WERI-Rb-1 (cell line): ENCODE data around the gene ZNF585A.
"Not testable (repeated sequence)": the region's sequence is repeated elsewhere in the genome, so short reads cannot be mapped to it uniquely, and the experiment has no call there.

ENCODE experiments used
- DNase-seq: peaks from one replicate; pipeline ENCODE4 v3.0.0-alpha.2; 2020
- H3K27ac ChIP-seq: fragments of 250-450 bp; sonication (Bioruptor Pico); 2 replicates; pipeline ENCODE4 v1.5.1; 2020; ENCODE audit warnings: mild to moderate bottlenecking, moderate library complexity
- H3K27me3 ChIP-seq: fragments of 250-450 bp; sonication (Bioruptor Pico); 2 replicates; pipeline ENCODE4 v1.5.1; 2021; ENCODE audit warnings: mild to moderate bottlenecking, low read depth, moderate library complexity; ENCODE audit not compliant: insufficient read depth, severe bottlenecking
- H3K36me3 ChIP-seq: fragments of 250-450 bp; sonication (Bioruptor Pico); 2 replicates; pipeline ENCODE4 v1.5.1; 2020; ENCODE audit warnings: mild to moderate bottlenecking, moderate library complexity
- H3K4me3 ChIP-seq: 2 replicates; pipeline ENCODE4 v1.5.1; 2011; ENCODE audit warnings: low read depth, mild to moderate bottlenecking, control low read depth, low read length
- H3K9me3 ChIP-seq: fragments of 250-450 bp; sonication (Bioruptor Pico); 2 replicates; pipeline ENCODE4 v1.5.1; 2021; ENCODE audit warnings: mild to moderate bottlenecking, moderate library complexity; ENCODE audit not compliant: severe bottlenecking
- CTCF ChIP-seq: IDR thresholded peaks from 2 replicates; pipeline ENCODE4 v1.5.1; 2011; ENCODE audit warnings: low read depth, mild to moderate bottlenecking, control low read depth, inconsistent platforms, low read length

The ZNF585A gene

GRCh38 chr19:37111753-37112152, 60.7 kb downstream of the ZNF585A start:
- TF ChIP-seq CTCF: peak; percentile 34; the same call in 1 of the 2 replicates
- H3K4me3 ChIP-seq, H3K27ac ChIP-seq, H3K9me3 ChIP-seq, H3K27me3 ChIP-seq, H3K36me3 ChIP-seq: not testable (repeated sequence)
- DNase-seq: peak; percentile 13

GRCh38 chr19:37104135-37104534, 68.4 kb downstream of the ZNF585A start:
- H3K27me3 ChIP-seq, H3K27ac ChIP-seq, H3K36me3 ChIP-seq, H3K4me3 ChIP-seq, DNase-seq, H3K9me3 ChIP-seq: not testable (repeated sequence)

- Histone ChIP-seq H3K27ac (no peak overlapping the region), H3K4me3 (no peak overlapping the region), H3K27me3 (no peaks in the 10 kb centered on the region), H3K9me3 (peaks cover 8% of the 10 kb centered on the region), H3K36me3 (peaks cover 19% of the 10 kb centered on the region)
- TF ChIP-seq CTCF: no peak
- no peak for DNase-seq
Measured at GRCh38 chr19:37098570-37098969, 73.9 kb downstream of the ZNF585A start.

- H3K27me3 ChIP-seq: no peaks in the 10 kb centered on the region
- no peak overlapping the region for H3K4me3 ChIP-seq
- H3K27ac ChIP-seq: no peak overlapping the region
- no peak for DNase-seq
- H3K9me3 ChIP-seq: peaks cover 8% of the 10 kb centered on the region
- peaks cover 34% of the 10 kb centered on the region for H3K36me3 ChIP-seq
- TF ChIP-seq CTCF: no peak
Measured at GRCh38 chr19:37095859-37096258, 76.6 kb downstream of the ZNF585A start.
